Mesendoderm (in vitro differentiated cells): Measurements from ENCODE around the gene HOXD4.
A peak's percentile ranks its signal among the peaks of the same experiment; 100 is the strongest.

Source experiments
- DNase-seq: peaks from one replicate; pipeline ENCODE4 v3.0.0; 2013
- H2AK5ac ChIP-seq: 2 replicates; pipeline ENCODE4 v1.6.1; 2013; ENCODE audit warnings: low read length, inconsistent platforms
- H2BK120ac ChIP-seq: 2 replicates; pipeline ENCODE4 v1.6.1; 2013; ENCODE audit warnings: low read depth, mild to moderate bottlenecking, low read length, moderate library complexity, mixed read lengths
- H2BK15ac ChIP-seq: replicated peaks from 2 replicates; pipeline ENCODE4 v1.6.1; 2013; ENCODE audit warnings: low read depth, mild to moderate bottlenecking, moderate library complexity
- H2BK5ac ChIP-seq: 2 replicates; pipeline ENCODE4 v1.6.1; 2013; ENCODE audit warnings: low read length, inconsistent platforms
- H3K18ac ChIP-seq: 2 replicates; pipeline ENCODE4 v1.6.1; 2013; ENCODE audit warnings: mild to moderate bottlenecking, low read length, mixed read lengths
- H3K23ac ChIP-seq: one replicate; pipeline ENCODE4 v1.6.1; 2013; ENCODE audit warnings: low read length
- H3K27ac ChIP-seq: 2 replicates; pipeline ENCODE4 v1.5.1; 2013; ENCODE audit warnings: low read depth, mild to moderate bottlenecking, inconsistent platforms, low read length, moderate library complexity
- H3K27me3 ChIP-seq: 2 replicates; pipeline ENCODE4 v1.6.1; 2013; ENCODE audit warnings: low read length, control low read depth, mild to moderate bottlenecking, inconsistent platforms; ENCODE audit not compliant: insufficient read depth, poor library complexity
- H3K36me3 ChIP-seq: 2 replicates; pipeline ENCODE4 v1.6.1; 2013; ENCODE audit warnings: low read length, inconsistent platforms; ENCODE audit not compliant: control insufficient read depth, insufficient read depth
- H3K4ac ChIP-seq: one replicate; pipeline ENCODE4 v1.6.1; 2013; ENCODE audit warnings: low read depth, mild to moderate bottlenecking, low read length, moderate library complexity
- H3K4me1 ChIP-seq: 2 replicates; pipeline ENCODE4 v1.6.1; 2013; ENCODE audit warnings: low read depth, low read length, inconsistent platforms; ENCODE audit not compliant: control insufficient read depth
- H3K4me2 ChIP-seq: 2 replicates; pipeline ENCODE4 v1.6.1; 2013; ENCODE audit warnings: low read length
- H3K4me3 ChIP-seq: 2 replicates; pipeline ENCODE4 v1.5.1; 2013; ENCODE audit warnings: mild to moderate bottlenecking, low read length
- H3K56ac ChIP-seq: one replicate; pipeline ENCODE4 v1.6.1; 2013; ENCODE audit warnings: low read length
- H3K79me1 ChIP-seq: 2 replicates; pipeline ENCODE4 v1.6.1; 2013; ENCODE audit warnings: low read length, inconsistent platforms
- H3K79me2 ChIP-seq: 2 replicates; pipeline ENCODE4 v1.6.1; 2013; ENCODE audit warnings: mild to moderate bottlenecking, low read length; ENCODE audit not compliant: control insufficient read depth, insufficient read depth
- H3K9ac ChIP-seq: 2 replicates; pipeline ENCODE4 v1.6.1; 2013; ENCODE audit warnings: low read length, inconsistent platforms
- H4K5ac ChIP-seq: one replicate; pipeline ENCODE4 v1.6.1; 2013; ENCODE audit warnings: low read length
- H4K8ac ChIP-seq: one replicate; pipeline ENCODE4 v1.6.1; 2013; ENCODE audit warnings: low read depth, mild to moderate bottlenecking, control low read depth, low read length, moderate library complexity
- WGBS: extraction: QIAGEN DNeasy Blood & Tissue Kit; methylation state at CpG from one replicate; pipeline ENCODE4 v1.1.7; 2013; ENCODE audit warnings: low lambda C conversion rate, missing lambda C conversion rate; ENCODE audit not compliant: insufficient coverage; ENCODE audit errors: extremely low coverage; 5-methylcytosine and 5-hydroxymethylcytosine counted together

HOXD4 gene

GRCh38 chr2:176154576-176155252 is 3.4 kb downstream of the HOXD4 start:
- no peak for DNase-seq
- no peak overlapping the region for H3K27ac ChIP-seq
- no peak overlapping the region for H4K8ac ChIP-seq
- H3K56ac ChIP-seq = no peak overlapping the region
- H3K18ac ChIP-seq = no peak overlapping the region
- no peak overlapping the region for H2BK15ac ChIP-seq
- no peaks in the 10 kb centered on the region for H3K79me2 ChIP-seq
- H4K5ac ChIP-seq = no peak overlapping the region
- H3K4me3 ChIP-seq = no peak overlapping the region
- peaks cover 3% of the 10 kb centered on the region for H3K4me1 ChIP-seq
- H3K27me3 ChIP-seq = peaks cover 88% of the 10 kb centered on the region
- no peak overlapping the region for H3K4ac ChIP-seq
- no CpG with 5 or more reads among the region's 11 CpGs for WGBS
- H3K9ac ChIP-seq = no peak overlapping the region
- H3K4me2 ChIP-seq = no peak overlapping the region
- no peak overlapping the region for H2AK5ac ChIP-seq
- H2BK5ac ChIP-seq = no peak overlapping the region
- no peaks in the 10 kb centered on the region for H3K79me1 ChIP-seq
- no peaks in the 10 kb centered on the region for H3K36me3 ChIP-seq
- no peak overlapping the region for H3K23ac ChIP-seq
- no peak overlapping the region for H2BK120ac ChIP-seq

GRCh38 chr2:176155356-176156044 is 4.2 kb downstream of the HOXD4 start:
- H3K4ac ChIP-seq = no peak overlapping the region
- H2BK15ac ChIP-seq = no peak overlapping the region
- peaks cover 3% of the 10 kb centered on the region for H3K4me1 ChIP-seq
- H3K79me1 ChIP-seq = no peaks in the 10 kb centered on the region
- no peak overlapping the region for H3K23ac ChIP-seq
- WGBS = no CpG with 5 or more reads among the region's 6 CpGs
- H3K36me3 ChIP-seq = no peaks in the 10 kb centered on the region
- no peak overlapping the region for H3K56ac ChIP-seq
- H3K4me3 ChIP-seq = no peak overlapping the region
- H3K27ac ChIP-seq = no peak overlapping the region
- no peak overlapping the region for H3K9ac ChIP-seq
- H2BK120ac ChIP-seq = no peak overlapping the region
- peaks cover 88% of the 10 kb centered on the region for H3K27me3 ChIP-seq
- H2BK5ac ChIP-seq = no peak overlapping the region
- H4K8ac ChIP-seq = no peak overlapping the region
- no peak overlapping the region for H3K4me2 ChIP-seq
- DNase-seq = no peak
- H3K18ac ChIP-seq = no peak overlapping the region
- no peaks in the 10 kb centered on the region for H3K79me2 ChIP-seq
- no peak overlapping the region for H2AK5ac ChIP-seq
- no peak overlapping the region for H4K5ac ChIP-seq

GRCh38 chr2:176156301-176156806 is 5.0 kb downstream of the HOXD4 start:
- H3K36me3 ChIP-seq = no peaks in the 10 kb centered on the region
- H2BK5ac ChIP-seq = no peak overlapping the region
- no peak overlapping the region for H3K4me2 ChIP-seq
- H3K56ac ChIP-seq = no peak overlapping the region
- no CpG with 5 or more reads among the region's 8 CpGs for WGBS
- H3K23ac ChIP-seq = no peak overlapping the region
- H3K79me2 ChIP-seq = no peaks in the 10 kb centered on the region
- no peak overlapping the region for H2BK15ac ChIP-seq
- no peak overlapping the region for H3K27ac ChIP-seq
- no peak for DNase-seq
- H3K4ac ChIP-seq = no peak overlapping the region
- peaks cover 87% of the 10 kb centered on the region for H3K27me3 ChIP-seq
- no peak overlapping the region for H4K5ac ChIP-seq
- H3K4me1 ChIP-seq = peaks cover 3% of the 10 kb centered on the region
- no peak overlapping the region for H3K9ac ChIP-seq
- H2AK5ac ChIP-seq = no peak overlapping the region
- no peak overlapping the region for H2BK120ac ChIP-seq
- no peaks in the 10 kb centered on the region for H3K79me1 ChIP-seq
- no peak overlapping the region for H3K18ac ChIP-seq
- no peak overlapping the region for H4K8ac ChIP-seq
- H3K4me3 ChIP-seq = no peak overlapping the region

GRCh38 chr2:176156807-176157498 is 5.6 kb downstream of the HOXD4 start, which contains the start of gene HOXD3:
Gene HOXD3 (plus strand): TSS chr2:176157307. CDS start chr2:176169115, 11,808 bp downstream.
- Histone ChIP-seq H3K27me3 (peaks cover 87% of the 10 kb centered on the region), H3K79me2 (no peaks in the 10 kb centered on the region)
- no CpG with 5 or more reads among the region's 48 CpGs for WGBS

GRCh38 chr2:176157499-176158185 is 6.3 kb downstream of the HOXD4 start:
- H3K79me2 ChIP-seq = no peaks in the 10 kb centered on the region
- no peaks in the 10 kb centered on the region for H3K79me1 ChIP-seq
- H4K5ac ChIP-seq = no peak overlapping the region
- H3K4me3 ChIP-seq = no peak overlapping the region
- peak overlapping the region; percentile 70 for H3K56ac ChIP-seq
- no peak overlapping the region for H3K23ac ChIP-seq
- no peaks in the 10 kb centered on the region for H3K36me3 ChIP-seq
- no peak overlapping the region for H4K8ac ChIP-seq
- no peak overlapping the region for H3K4me2 ChIP-seq
- H3K27ac ChIP-seq = no peak overlapping the region
- peaks cover 88% of the 10 kb centered on the region for H3K27me3 ChIP-seq
- no CpG with 5 or more reads among the region's 43 CpGs for WGBS
- H3K4me1 ChIP-seq = peaks cover 3% of the 10 kb centered on the region
- no peak overlapping the region for H3K18ac ChIP-seq
- DNase-seq = peak; percentile 55
- no peak overlapping the region for H2BK5ac ChIP-seq
- H2BK15ac ChIP-seq = no peak overlapping the region
- H2BK120ac ChIP-seq = no peak overlapping the region
- H2AK5ac ChIP-seq = no peak overlapping the region
- no peak overlapping the region for H3K4ac ChIP-seq
- H3K9ac ChIP-seq = no peak overlapping the region

More at GRCh38 chr2:176156807-176157498, 5.6 kb downstream of the HOXD4 start, which contains the start of gene HOXD3:
- no peak for DNase-seq
- Histone ChIP-seq H3K27ac (no peak within 1 kb of the TSS), H3K4me1 (peaks cover 3% of the 10 kb centered on the region), H4K8ac (no peak within 1 kb of the TSS), H3K23ac (no peak within 1 kb of the TSS), H3K36me3 (no peaks in the 10 kb centered on the region), H2BK120ac (no peak within 1 kb of the TSS), H3K4me2 (peak within 1 kb of the TSS; percentile 32), H2BK15ac (no peak within 1 kb of the TSS), H3K56ac (peak within 1 kb of the TSS; percentile 70), H3K79me1 (no peaks in the 10 kb centered on the region), H4K5ac (no peak within 1 kb of the TSS), H3K4me3 (no peak within 1 kb of the TSS), H3K4ac (no peak within 1 kb of the TSS), H2AK5ac (no peak within 1 kb of the TSS), H3K18ac (no peak within 1 kb of the TSS), H3K9ac (no peak within 1 kb of the TSS), H2BK5ac (no peak within 1 kb of the TSS)
